Left kidney (tissue), 2 donors: ENCODE data around the gene CDC73. TPM values are rescaled to one million over a fixed set of nuclear protein-coding genes. Genes with fewer than 3 reads are reported as not detected.
"Not testable (repeated sequence)": the region's sequence is repeated elsewhere in the genome, so short reads cannot be mapped to it uniquely, and the experiment has no call there.

Source experiments
- DNase-seq: peaks from one replicate; pipeline ENCODE4 v3.0.0-alpha.2; 2013
- polyA plus RNA-seq: library from polyadenylated mRNA; unstranded; fragments of 120-200 nt; gene quantifications from one replicate; pipeline ENCODE4 v1.2.1, GENCODE V29; 2013; ENCODE audit not compliant: insufficient read length

CDC73 gene
- polyA plus RNA-seq, 1 donor = 50.6 TPM

DNA sequence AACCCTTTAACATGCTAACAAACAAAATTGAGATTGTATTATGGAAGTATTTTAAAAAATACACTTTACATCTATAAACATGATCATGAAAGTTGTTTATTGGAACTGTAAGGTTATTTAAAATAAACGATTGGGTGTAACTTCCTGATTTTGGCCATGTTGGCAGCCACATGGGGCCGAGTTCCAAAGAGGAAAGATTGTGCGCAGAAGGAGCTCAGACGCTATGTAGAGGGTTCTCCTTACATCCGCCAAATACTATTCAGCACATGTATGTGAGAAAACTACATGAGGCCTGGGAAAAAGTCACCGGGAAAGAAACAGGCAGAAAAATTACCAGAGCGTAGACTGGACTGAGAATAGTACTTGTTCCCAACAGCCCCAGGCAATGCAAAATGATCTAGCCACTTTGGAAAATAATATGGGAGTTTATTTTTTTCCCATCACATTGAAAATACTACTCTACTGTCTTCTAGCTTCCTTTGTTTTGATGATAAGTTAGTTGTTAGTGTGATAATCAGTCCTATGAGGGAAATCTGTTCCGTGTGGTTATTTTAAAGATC is 100.3 kb downstream of the CDC73 start:
- DNase-seq = no peak

DNA sequence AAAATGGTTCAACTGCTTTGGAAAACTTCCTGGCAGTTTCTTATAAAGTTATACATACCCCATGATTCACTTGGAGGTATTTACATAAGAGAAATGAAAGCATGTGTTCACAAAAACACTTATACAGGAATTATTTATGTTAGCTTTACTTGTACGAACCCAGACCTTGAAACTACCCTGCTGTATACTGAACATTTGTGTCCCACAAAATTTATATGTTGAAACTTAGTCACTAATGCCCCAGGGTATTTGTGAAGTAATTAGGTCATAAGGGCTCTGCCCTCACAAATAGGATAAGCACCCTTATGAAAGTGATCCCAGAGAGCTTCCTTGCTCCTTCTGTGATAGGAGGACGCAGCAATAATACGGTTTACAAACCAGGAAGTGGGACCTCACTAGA is 107.3 kb downstream of the CDC73 start:
- DNase-seq = no peak

DNA sequence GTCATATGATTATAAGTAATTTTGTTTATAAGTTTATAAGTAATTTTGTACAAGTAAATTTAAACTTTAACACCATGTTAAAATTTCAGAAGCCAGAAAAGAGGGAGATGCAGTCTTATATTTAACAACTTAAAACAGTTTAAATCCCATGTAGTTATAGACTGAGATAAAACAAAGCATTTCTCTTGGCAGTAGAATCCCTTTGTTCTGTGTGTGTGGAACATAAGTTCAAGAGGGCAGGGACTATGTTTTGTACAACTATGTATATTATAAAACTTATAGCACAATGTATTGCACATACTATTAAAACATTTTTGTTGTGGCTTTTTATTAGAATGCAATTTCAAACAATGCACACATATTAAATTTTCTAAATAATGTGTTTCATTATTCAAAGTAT is 109.3 kb downstream of the CDC73 start:
- DNase-seq = not testable (repeated sequence)

DNA sequence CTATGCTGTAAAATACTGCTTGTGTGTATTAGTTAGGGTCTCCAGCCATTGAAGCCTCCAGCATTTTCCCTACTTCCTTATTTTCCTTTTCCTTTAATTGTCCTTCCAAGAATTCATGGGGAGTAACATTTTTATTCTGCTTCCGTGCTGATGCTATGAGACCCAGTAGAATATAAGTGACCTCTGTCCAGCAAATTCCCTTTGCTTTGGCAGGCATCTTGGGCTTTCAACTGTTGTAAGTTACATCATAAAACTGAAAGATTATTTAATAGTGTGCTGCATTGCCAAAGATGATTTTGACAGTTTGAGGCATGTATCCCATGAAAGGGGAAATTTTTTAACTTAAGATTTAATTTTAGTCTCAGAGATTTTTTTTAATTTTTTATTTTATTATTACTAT is 112.7 kb downstream of the CDC73 start:
- no peak for DNase-seq

DNA sequence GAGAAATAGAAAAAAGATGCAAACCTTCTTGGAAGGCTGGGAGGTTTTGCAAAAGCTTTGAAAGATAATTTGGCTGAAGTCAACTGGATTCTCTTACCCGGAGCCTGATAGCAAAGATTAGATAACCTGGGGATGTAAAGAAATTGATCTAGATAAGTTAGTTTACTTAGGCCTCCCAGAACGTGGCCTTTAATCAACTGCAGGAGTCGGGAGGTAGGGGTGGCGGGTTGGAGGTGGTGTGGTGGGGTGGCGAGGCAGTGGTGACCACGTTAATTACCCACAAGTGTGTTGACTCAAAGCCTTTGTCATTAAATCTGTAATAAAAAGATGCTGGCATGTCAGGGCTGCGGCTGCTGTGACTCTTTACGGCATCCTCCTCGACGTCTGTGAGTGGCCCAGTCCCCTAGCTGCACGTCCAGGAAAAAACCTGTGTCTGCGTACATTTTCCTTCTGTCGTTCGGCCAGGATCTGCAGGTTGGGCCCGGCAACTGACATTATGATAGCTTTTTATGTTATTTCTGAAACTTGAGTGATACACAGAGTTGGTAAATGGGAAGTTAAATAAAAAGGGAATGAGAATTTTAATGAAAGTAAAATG is 115.6 kb downstream of the CDC73 start:
- no peak for DNase-seq

DNA sequence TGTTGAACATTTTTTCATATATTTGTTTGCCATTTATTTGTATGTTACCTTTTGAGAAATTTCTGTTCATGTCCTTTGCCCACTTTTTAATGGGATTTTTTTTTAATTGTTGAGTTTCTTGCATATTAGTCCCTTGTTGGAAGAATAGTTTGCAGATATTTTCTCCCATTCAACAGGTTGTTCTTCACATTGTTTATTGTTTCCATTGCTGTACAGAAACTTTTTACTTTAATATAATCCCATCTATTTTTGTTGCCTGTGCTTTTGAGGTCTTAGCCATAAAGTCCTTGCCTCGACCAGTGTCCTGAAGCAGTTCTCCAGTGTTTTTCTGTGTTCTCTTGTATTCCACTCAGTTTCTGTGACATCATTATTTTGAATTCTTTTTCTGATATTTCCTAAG is 118.8 kb downstream of the CDC73 start:
- no peak for DNase-seq

DNA sequence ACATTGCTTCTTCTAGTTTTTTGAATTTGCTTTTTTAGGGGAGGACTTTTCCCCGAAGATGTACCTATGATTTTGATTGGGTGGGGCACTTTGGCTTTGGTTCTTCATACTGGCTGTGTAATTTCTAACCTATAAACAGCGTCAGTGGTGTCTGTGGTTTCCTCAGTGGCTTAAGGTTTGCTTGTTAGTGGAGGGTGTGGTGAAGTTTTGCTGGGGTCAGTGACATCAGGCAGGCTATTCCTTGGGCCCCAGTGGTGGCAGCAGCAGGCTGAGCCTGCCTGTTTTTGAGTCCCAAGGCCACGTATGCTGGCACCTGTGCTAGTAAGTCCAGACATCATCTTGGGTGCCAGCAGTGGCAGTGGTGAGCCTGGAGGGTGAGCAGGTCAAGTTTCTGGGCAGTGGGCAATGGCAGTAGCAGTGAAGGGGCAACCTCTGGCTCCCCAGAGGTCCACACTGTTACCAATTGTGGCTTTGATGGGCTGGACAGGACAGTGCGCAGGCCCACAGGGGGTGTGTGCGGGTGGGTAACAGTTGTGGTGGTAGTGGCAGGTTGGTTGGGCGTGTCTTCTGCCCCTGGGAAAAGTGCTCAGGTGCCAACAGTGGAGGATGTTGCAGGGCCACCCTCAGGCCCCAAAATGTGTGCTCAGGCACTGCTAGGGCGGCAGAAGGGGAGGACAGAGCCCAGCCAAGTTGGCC is 119.4 kb downstream of the CDC73 start:
- no peak for DNase-seq

DNA sequence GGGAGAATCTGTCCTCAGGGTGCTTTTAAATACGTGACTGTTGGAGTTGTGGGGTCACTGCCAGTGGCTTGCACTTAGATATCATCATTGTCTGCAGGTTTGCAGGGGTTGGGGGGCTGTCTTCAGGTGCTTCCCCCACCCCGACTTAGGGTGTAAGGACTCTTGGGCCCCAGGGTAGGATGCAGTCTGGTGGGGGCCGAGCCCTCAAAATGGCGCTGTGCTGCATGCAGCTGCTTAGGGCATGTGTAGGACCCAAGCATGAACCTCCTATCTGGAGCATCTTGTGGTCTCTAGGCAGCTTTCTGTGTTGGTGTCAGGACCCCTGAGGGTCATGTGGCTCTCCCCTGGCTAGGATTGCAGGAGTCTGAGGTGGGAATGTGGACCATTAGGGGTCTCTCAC is 120.2 kb downstream of the CDC73 start:
- no peak for DNase-seq

DNA sequence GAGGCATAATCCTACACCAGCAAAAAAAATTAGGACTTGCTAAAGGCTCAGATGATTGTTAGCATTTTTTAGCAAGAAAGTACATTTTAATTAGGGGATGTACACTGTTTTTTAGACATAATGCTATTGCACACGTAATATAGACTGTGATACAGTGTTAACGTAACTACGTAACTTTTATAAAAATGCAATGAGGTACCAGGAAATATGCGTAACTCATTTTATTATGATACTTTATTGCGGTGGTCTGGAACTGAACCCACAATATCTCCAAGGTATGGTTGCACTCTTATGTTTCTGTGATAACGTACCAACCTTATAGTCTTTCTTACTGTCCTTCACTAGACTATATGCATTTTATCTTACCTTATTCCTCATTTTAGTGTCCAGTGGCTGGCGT is 127.4 kb downstream of the CDC73 start:
- no peak for DNase-seq

DNA sequence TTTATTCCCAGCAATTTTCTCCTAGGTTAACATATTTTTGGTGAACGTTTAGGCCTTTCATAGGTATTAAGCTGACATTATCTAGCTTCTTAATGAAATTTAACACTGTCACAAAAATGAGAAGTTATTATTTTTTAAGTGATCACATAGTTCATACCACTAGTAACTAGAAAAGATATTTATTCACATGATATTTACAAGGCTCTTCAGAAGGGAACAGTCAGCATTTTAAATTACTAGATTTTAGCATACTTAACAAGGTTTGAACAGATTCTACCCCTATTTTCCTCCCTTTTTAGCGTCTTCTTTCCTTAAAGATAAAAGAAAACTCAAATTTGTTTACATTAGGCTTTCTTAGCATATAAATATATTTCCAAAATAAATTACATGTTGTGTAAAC is 130.1 kb downstream of the CDC73 start:
- DNase-seq = no peak

DNA sequence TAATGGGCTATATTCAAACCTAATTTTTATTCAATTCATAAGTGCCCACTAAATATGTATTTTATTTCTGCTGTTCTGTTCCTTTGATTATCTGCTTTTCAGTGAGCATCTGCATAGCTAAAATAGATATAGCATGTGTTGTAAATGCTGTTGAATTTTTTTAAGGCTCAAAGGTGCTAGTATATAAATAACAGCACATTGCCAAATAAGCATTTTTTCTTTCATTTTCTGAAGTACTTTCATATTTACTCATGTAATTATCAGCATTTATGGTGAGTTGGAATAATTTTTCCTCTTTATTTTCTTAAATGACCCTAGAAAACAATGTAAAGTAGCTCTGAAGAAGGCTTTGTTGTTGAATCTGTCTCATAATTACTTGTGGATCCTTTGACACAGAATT is 134.2 kb downstream of the CDC73 start:
- DNase-seq = no peak

DNA sequence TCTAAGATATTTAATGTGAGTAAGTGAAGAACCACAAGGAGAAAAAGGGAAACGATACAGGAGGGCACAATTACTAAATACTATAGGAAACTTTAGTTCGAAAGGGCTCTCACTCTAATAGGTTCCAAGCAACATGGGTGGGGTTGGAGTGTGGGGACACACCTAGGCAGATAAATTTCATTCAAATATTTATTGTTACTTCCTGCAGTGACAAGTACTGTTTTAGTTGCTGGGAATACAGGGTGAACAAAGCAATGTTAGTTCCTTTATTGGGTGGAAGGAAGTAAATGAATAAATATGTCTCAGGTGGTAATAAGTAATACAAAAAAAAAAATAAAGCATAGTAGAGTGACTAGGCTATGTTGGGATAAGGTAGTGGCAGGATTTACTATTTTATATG is 137.8 kb downstream of the CDC73 start:
- no peak for DNase-seq

DNA sequence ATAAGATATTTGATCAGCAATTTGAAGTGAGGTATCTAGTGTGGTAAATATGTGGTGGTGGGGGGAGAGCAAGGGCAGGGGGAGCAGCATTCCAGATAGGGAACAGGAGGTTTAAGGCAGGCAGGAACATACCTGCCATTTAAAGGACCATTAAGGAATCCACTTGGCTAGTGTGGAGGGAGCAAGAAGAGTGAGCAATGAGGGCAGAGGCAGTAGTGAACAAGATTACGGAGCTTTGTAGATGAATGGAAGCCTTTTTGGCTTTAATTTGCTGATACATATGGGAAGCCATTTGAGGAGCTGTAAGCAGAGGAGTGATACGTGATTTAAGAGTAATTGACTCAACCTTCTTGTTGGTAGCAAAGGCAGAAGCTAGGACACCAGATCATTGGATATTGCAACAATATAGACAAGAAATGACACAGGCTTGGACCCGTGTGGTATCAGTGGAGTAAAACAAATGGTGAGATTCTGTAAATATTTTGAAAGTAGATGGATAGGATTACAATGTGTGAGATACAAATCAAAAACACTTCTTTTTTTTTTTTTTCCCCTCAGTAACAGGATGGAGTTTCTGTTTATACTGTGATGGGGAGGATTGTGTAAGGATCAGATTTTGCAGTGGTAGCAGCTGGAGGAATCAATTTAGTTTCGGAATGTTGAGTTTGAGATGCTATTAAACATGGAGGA is 138.4 kb downstream of the CDC73 start:
- DNase-seq = no peak

DNA sequence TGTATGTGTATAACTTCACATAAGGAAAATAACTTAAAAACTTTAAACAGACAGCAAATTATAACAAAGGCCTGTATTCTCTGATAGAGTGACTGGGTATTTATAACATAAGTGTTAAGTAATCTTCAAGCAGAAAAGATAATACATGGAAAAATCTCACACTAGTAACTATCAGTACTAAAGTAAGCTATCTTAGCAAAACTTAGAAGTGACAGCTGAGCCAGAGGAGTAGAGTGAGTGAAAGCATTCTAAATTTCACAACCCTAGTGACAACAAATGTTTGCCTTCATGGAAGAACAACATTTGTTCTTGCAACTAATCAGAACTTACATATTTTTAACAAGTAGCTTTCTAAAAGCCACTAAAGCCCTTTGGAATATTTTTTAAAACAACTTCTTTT is 139.1 kb downstream of the CDC73 start:
- DNase-seq = no peak

DNA sequence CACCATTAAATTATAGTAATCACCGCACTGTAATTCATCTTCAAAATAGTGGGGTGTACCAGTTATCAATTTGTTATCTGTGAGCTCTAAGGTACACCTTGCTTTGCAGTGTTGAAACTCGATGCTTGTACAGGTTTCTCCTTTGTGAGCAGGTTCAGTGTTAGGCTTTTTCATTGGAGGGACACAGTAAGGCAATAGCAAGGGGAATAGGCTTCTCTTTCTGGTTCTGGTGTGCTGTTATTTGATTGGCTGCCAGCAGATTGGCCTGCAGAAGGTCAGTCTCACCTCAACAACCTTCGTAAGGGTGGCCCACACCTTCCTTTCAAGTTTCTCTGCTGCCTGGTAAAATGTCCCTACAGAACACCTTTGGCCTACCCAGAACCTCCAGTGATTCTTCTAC is 140.8 kb downstream of the CDC73 start:
- DNase-seq = no peak

DNA sequence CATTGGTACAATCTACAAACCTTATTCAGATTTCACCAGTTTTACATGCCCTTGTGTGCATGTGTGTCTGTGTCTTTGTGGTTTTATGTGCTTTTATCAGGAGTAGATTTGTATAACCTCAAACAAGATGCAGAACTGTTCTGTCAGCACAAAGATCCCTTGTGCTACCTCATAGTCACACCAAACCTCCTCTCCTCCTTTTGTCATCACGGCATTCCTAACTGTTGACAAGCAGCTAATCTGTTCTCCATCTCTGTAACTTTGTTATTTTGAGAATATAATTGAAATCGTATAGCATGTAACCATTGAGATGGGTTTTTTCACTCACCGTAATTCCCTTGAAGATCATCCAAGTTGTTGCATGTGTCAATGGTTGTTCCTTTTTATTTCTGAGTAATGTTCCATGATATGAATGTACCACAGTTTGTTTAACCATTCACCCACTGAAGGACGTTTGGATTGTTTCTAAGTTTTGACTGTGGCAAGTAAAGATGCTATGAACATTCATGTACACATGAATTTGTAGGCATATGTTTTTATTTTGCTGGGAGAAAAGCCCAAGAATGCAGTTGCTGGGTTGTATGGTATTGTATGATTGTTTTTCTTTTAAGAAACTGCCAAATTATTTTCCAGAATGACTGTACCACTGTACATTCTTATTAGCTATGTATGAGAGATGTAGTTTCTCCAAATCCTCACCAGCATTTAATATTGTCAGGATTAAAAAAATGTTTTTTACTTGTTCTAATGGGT is 142.7 kb downstream of the CDC73 start:
- DNase-seq = no peak

DNA sequence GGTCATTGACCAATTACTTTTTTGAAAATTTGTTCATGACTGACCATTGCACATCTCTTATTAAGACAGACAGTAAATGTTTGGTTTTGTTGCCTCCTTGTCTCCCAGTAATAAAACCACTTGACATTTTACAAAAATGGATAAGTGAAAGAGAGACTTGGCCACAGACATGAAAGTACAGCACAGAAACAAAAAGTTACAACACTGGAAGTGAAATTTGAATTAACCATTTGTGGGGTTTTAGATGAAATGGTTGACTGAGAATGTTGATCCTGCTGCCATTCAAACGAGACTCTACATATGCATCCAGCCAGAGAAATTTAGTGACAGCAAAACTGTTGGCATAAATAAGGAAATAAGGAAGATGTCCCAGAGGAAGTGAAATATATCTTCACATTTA is 143.9 kb downstream of the CDC73 start:
- no peak for DNase-seq

DNA sequence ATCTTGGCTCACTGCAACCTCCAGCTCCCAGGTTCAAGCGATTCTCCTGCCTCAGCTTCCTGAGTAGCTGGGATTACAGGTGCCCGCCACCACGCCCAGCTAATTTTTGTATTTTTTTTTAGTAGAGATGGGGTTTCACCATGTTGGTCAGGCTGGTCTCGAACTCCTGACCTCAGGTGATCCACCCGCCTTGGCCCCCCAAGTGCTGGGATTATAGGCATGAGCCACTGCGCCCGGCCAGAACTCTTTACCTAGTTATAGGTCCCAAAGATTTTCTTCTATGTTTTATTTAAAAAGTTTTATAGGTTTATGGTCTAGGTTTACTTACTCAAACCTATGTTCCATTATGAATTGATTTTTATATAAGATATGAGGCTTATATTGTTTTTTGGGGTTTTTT is 145.0 kb downstream of the CDC73 start:
- not testable (repeated sequence) for DNase-seq

DNA sequence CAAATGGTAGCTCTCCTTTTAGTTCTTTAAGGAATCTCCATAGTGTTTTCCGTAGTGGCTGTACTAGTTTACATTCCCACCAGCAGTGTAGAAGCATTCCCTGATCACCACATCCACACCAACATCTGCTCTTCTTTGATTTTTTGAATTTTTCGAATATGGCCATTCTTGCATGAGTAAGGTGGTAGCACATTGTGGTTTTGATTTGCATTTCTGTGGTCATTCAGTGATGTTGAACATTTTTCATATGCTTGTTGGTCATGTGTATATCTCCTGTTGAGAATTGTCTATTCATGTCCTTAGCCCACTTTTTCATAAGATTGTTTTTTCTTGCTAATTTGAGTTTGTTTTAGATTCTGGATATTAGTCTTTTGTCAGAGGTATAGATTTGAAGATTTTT is 149.2 kb downstream of the CDC73 start:
- DNase-seq = no peak

DNA sequence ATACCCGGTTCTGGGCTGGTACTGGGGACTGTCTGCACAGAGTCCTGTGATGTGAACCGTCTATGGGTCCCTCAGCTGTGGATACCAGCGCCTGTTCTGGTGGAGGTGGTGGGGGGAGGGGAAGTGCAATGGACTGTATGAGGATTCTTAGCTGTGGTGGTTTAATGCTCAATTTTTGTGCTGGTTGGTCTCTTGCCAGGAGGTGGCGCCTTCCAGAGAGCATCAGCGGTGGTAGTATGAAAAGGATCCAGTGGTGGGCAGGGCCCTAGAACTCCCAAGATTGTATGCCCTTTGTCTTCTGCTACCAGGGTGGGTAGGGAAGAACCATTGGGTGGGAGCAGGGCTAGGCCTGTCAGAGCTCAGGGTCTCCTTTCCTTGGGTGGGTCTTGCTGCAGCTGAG is 153.9 kb downstream of the CDC73 start:
- no peak for DNase-seq

DNA sequence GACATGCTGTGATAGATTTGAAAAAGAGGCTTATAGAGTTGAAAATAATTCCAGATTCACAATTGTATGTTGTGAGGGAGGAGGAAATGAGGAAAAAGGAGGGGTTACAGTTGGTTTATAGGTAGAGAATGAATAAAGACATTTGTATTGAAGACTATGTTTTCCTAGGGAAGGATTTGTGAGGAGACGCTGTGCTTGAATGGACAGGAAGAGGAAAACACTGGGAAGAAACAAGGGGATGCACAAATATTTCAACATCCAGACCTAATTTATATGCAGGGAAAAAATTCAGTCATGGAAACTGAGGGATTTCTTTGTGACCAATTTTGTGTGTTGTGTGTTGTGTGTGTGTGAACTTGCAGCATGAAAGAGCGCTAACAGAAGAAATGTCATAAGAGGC is 157.1 kb downstream of the CDC73 start:
- no peak for DNase-seq

DNA sequence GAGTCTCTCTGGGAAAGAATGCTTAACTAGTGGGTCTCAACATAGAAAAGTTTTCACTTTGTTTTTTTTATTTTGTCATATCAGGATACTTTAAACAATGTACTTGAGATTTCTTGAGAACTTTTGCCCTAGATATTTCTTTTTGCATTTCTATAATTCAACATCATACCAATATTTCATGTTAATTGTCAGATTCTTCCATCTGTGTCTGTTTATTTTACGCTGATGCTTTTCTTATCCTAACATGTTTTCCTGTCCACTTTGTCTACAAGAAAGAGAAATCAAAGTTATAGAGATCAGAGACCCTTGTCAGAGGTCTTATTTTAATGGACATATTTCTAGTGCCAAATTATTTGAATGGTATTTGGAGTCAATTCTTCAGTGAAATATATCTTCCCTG is 160.1 kb downstream of the CDC73 start:
- peak; percentile 13 for DNase-seq

DNA sequence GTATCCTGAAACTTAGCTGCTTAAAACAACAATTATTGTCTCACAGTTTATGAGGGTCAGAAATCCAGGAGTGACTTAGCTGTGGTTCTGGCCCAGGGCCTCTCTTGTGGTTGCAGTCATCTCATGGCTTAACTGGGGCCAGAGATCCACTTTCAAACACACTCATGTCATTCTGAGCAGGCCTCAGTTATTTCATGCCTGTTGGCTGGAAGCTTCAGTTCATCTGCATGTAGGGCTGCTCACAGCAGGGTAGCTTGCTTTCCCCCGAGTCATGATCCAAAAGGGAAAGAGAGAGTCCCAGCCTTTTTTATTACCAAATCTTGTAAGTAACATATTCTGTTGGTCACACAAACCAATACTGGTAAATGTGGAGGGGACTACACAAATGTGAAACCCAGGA is 161.2 kb downstream of the CDC73 start:
- DNase-seq = no peak
